ENCODE results near the gene ARV1. TPM values are rescaled to one million over a fixed set of nuclear protein-coding genes. Genes with fewer than 3 reads are reported as not detected.
"Not testable (repeated sequence)": the region's sequence is repeated elsewhere in the genome, so short reads cannot be mapped to it uniquely, and the experiment has no call there.

ARV1 gene
- total RNA-seq, 2 donors from 2014 or later = 12.3 to 20.4 TPM

DNA sequence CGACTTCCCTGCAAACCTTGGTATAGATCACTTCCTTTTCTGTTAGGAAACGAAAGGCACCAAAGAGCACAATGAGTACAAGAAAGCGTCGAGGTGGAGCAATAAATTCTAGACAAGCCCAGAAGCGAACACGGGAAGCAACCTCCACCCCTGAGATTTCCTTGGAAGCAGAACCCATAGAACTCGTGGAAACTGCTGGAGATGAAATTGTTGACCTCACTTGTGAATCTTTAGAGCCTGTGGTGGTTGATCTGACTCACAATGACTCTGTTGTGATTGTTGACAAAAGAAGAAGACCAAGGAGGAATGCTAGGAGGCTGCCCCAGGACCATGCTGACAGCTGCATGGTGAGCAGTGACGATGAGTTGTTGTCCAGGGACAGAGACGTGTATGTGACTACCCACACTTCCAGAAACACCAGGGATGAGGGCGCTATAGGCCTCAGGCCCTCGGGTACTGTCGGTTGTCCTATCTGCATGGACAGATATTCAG, 42.7 kb downstream of the ARV1 start:
- no peak overlapping the region for H3K4me3 ChIP-seq
- no peaks in the 10 kb centered on the region for H3K36me3 ChIP-seq
- H3K9me3 ChIP-seq = no peaks in the 10 kb centered on the region
- no peak for ATAC-seq (ENCODE audit: insufficient number of reproducible peaks, low FRiP score, low read depth)
- no peak overlapping the region for H3K27ac ChIP-seq
- no peaks in the 10 kb centered on the region for H3K4me1 ChIP-seq (ENCODE audit: control insufficient read depth in 1 of 2, low read depth in 2 of 2)
- no peak for DNase-seq (ENCODE audit: low spot score)
- H3K27me3 ChIP-seq (replicated peaks; ENCODE audit: insufficient read depth) = no peaks in the 10 kb centered on the region
- TF ChIP-seq, protein P1, sequence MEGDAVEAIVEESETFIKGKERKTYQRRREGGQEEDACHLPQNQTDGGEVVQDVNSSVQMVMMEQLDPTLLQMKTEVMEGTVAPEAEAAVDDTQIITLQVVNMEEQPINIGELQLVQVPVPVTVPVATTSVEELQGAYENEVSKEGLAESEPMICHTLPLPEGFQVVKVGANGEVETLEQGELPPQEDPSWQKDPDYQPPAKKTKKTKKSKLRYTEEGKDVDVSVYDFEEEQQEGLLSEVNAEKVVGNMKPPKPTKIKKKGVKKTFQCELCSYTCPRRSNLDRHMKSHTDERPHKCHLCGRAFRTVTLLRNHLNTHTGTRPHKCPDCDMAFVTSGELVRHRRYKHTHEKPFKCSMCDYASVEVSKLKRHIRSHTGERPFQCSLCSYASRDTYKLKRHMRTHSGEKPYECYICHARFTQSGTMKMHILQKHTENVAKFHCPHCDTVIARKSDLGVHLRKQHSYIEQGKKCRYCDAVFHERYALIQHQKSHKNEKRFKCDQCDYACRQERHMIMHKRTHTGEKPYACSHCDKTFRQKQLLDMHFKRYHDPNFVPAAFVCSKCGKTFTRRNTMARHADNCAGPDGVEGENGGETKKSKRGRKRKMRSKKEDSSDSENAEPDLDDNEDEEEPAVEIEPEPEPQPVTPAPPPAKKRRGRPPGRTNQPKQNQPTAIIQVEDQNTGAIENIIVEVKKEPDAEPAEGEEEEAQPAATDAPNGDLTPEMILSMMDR (IDR thresholded peaks at IDR 0.05) = no peak

DNA sequence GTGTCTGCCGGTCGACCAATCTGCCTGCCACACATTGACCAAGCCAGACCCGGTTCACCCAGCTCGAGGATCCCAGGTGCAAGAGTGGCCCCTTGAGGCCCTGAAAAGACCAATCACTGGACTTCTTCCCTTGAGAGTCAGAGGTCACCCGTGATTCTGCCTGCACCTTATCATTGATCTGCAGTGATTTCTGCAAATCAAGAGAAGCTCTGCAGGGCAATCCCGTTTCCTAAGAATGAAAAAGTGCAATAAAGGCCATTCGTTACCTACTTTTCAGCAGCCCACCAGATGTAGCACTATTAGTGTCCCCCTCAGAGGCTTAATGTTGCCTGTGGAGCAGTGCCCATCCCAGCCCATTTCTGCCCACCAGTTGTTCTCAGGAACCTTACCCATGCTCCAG, 43.6 kb downstream of the ARV1 start:
- not testable (repeated sequence) for H3K9me3 ChIP-seq

DNA sequence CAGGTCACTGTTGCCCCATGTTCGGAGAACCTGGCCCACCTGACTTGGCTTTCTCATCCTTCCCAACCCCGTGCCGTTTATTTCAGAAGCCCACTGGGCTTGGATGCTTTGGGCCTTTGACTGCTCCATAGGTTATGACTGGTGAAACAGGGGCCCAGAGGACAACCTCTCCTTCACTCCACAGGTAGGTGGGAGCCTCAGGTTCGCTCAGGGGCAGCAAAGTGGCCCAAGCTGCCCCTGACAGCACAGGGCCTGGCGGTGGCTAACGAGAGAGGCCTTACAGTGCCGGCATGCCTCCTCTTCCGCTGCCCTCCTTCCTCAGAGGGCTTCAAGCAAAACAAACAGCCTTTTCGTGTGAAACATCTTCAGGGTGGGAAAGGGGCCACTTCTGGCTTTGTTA, 44.3 kb downstream of the ARV1 start:
- no peak for ATAC-seq (ENCODE audit: insufficient number of reproducible peaks, low FRiP score, low read depth)
- no peaks in the 10 kb centered on the region for H3K9me3 ChIP-seq
- no peak overlapping the region for H3K27ac ChIP-seq
- TF ChIP-seq, protein P1 (IDR thresholded peaks at IDR 0.05) = no peak
- no peaks in the 10 kb centered on the region for H3K4me1 ChIP-seq (ENCODE audit: control insufficient read depth in 1 of 2, low read depth in 2 of 2)
- no peak overlapping the region for H3K4me3 ChIP-seq
- no peaks in the 10 kb centered on the region for H3K27me3 ChIP-seq (replicated peaks; ENCODE audit: insufficient read depth)
- H3K36me3 ChIP-seq = no peaks in the 10 kb centered on the region
- no peak for DNase-seq (ENCODE audit: low spot score)

More for the DNA sequence above, 43.6 kb downstream of the ARV1 start:
- not testable (repeated sequence) for H3K27me3 ChIP-seq (replicated peaks; ENCODE audit: insufficient read depth); H3K27ac ChIP-seq; ATAC-seq (ENCODE audit: insufficient number of reproducible peaks, low FRiP score, low read depth); H3K4me1 ChIP-seq (ENCODE audit: control insufficient read depth in 1 of 2, low read depth in 2 of 2); H3K36me3 ChIP-seq; DNase-seq (ENCODE audit: low spot score); H3K4me3 ChIP-seq

DNA sequence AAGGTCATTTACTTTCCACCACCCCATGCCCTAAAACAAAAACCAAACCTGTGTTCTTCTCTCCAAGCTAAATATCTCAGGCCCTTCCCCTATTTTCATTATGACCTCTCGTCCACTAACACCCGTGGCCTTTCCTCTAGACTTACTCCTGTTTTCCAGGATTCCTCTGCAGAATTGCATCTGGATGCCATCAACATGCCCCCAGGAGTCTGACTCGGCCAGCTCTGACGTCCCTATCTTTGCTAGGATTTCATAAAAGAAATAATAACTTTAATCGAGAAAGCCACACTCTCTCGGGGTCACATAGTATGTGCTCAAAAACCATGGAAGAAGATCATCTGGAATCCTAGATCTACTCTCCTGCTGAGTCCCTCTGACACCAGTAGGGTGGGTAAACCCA, 47.7 kb downstream of the ARV1 start:
- Histone ChIP-seq H3K9me3 (no peaks in the 10 kb centered on the region), H3K4me1 (ENCODE audit: control insufficient read depth in 1 of 2, low read depth in 2 of 2) (no peaks in the 10 kb centered on the region), H3K4me3 (no peak overlapping the region), H3K27me3 (replicated peaks; ENCODE audit: insufficient read depth) (no peaks in the 10 kb centered on the region), H3K27ac (no peak overlapping the region), H3K36me3 (no peaks in the 10 kb centered on the region)
- TF ChIP-seq, protein P1 (IDR thresholded peaks at IDR 0.05) = no peak
- DNase-seq (ENCODE audit: low spot score) (no peak), ATAC-seq (ENCODE audit: insufficient number of reproducible peaks, low FRiP score, low read depth) (no peak)

DNA sequence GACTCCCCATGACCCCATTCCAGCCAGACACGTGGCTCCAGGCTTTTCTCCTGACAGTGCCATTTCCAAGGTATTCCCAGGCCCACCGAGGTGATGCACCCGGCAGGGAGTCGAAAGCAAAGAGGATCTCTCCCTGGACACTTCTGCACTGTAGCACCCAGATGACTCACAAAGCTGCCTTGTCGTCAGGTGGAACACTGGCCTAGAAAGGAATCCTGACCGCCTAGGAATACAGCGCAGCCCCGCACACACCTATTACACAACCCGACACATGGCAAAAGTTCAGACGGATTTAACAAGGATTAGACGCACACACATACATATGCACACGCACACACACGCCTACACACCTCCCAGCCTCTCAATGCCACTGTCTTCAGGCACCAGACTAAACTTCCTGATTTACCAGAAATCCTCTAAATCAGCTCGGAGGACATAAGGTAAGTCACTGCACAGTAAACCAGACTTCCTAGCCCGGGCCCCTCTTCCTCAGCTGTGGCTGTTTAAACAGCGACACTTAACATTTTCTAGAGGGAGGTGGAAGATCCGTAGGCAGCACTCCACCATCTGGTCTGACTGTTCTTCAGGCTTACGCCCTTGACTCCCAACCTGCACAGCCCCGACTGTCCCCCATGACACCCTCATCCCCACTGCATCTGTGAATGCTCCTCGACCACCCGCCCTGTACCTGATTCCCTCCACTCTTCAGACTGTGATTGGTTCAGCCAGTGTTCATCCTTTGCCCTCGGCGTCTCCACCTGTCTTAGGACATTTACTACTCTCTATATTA, 48.4 kb downstream of the ARV1 start:
- no peak for DNase-seq (ENCODE audit: low spot score)
- H3K27ac ChIP-seq = no peak overlapping the region
- no peak for ATAC-seq (ENCODE audit: insufficient number of reproducible peaks, low FRiP score, low read depth)
- H3K4me1 ChIP-seq (ENCODE audit: control insufficient read depth in 1 of 2, low read depth in 2 of 2) = no peaks in the 10 kb centered on the region
- H3K27me3 ChIP-seq (replicated peaks; ENCODE audit: insufficient read depth) = no peaks in the 10 kb centered on the region
- H3K36me3 ChIP-seq = no peaks in the 10 kb centered on the region
- H3K4me3 ChIP-seq = no peak overlapping the region
- H3K9me3 ChIP-seq = no peaks in the 10 kb centered on the region
- TF ChIP-seq, protein P1 (IDR thresholded peaks at IDR 0.05) = no peak

Data from thoracic aorta (tissue), 2 donors.